Stimulated activated CD4-positive, alpha-beta T cell treated with anti-CD3 and anti-CD28 coated beads, TNF-alpha, amount 100 ng/mL, for 4 hours (primary cell): Measurements from ENCODE around the gene PTGFRN.

Source experiments
- DNase-seq, 3 experiments: peaks; one replicate each; pipeline ENCODE4 v3.0.0-alpha.2; 2020; ENCODE audit warnings: low read depth in 3 of 3

Gene PTGFRN

DNA sequence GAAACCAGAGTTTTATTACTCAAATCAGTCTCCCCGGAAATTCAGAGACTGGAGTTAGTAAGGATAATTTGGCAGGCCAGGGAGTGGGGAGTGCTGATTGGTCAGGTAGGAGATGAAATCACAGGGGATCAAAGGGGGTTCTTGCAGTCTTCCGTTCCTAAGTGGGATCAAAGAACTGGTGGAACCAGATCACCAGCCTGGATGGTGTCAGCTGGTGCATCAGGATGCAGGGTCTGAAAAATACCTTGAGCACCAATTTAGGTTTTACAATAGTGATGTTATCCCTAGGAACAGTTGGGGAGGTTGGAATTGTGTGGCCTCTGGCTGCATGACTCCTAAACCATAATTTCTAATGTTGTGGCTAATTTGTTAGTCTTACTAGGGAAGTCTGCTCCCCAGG, 90.4 kb downstream of the PTGFRN start:
- no peak for DNase-seq

DNA sequence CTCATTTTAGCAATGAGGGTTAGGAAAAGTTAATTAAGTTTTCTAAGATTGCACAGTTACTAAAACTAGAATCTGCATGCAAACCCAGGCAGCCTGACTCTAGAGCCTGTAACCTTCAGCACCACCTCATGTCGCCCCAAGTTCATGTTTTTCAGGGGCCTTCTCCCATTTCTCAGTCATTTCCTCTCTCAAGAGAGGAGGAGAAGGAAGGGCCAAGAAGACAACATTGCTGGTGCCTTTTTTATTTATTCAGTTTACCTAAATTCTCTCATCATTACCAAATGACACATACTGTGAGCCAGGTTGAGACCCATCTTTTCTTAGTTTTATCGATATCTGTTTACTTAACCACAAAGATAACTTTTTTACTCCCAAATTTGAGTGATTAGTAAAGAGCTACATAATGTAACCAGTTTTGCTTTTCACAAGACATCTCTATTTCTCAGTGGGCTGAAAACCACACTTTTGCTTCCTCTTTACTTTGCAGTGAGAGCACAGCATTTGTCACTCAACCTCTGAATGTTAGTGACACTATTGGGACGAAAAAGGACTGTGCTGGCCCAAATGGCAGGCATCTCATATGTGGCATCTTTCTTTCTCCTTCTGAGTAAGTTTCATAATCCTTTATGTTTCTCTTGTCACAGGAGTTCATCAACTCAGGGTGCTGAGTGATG, 91.7 kb downstream of the PTGFRN start, which contains the start of gene CD101:
Gene CD101 (plus strand): TSS at position 507 of the 674 bp plus-strand sequence. CDS start 58 bp downstream, at position 565.
- DNase-seq = no peak

DNA sequence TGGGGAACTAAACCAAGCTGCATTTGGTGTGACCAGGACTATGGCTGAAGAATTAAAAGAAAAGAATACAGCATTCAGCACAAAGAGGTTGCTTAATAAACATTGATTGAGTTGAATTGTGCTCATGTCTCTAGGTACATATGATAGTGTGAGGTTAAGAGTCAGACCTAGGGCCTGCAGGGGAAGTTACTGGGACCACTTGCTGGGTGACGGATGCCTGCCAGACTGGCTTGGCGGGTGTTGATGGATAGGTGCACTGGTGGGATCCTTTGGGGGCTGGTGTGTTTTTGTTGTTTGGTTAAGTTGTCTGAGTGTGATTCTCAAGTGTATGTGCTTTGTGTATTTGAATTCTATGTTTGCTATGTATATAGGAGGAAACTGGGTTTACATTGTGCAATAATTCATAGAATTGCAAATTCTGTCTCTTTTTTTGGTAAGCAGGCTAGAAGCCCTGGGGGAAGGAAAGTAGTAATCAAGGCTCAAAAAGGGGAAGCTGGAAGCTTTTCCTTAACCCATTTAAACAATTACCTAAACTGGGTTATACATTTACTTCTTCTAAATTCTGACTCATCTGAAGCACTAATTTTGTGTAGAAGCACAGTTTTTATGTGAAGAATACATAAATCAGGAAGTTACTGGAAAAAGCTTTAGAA, 93.6 kb downstream of the PTGFRN start:
- no peak for DNase-seq

GRCh38 chr1:117007719-117008013, 98.0 kb downstream of the PTGFRN start:
- no peak for DNase-seq

DNA sequence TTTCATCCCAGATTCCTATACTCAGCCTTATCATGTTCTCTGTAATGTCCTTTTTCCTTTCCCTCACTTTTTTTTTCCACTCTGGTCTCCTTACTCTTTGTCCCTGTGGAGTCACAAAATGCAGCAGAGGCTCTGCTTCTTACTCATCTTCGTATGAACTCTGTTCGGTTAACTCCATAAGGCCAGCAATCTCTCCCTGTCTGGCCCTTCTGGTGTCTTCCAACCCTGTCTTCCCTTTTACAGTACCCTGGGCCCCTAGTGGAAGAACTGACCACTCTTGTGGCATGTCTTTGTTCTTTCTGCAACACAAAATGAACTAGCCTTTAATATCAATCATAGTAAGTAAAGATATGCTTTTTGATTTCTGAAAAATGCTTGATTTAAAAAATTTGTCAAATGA, 98.9 kb downstream of the PTGFRN start:
- no peak for DNase-seq

DNA sequence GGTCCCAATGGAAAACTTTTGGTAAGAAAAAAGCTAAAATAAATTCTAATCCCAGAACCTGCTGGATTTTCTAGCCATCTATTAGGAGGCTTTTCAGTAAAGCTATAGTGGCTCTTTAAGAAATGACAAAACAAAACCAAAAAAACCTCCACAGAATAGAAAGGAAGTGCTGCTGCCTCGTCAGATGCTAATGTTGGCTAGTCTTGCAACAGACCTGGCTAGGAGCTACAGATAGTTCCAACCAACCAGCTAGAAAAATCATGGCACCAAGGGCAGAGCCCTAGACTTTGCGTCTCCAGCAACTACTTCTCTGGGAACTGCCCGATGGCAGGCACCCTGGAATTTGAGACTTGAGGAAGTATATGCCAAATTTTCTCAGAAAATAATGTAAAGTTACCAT, 99.4 kb downstream of the PTGFRN start:
- DNase-seq = no peak

DNA sequence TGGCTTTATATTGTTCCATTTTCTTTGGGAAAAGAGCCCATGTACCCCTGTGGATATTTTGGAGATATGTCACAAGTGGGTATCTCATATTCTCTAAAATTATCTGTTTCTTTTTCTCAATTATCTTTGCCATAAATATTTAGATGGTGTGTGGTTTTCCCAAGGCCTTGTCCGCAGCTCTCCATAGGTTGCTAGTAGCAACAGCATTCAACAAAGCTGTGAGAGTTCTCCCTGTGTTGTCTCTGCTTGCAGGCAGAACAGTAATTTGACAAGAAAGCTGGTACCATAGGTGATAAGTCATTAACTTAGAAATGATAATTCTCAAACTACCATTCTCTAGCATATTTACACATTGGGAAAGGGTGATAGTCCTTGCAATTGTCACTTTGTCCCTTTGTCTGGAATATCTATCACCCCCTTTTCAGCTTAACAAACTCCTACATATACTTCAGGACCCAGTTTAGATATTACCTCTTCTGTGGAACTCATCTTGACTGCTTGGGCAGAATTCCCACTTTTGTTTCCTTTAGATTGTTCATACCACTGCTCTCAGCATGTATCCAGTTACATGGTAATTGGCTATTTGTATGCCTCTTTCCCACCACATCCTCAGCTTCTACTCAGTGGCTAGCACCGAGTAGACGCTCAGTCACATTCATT, 100.7 kb downstream of the PTGFRN start:
- no peak for DNase-seq

GRCh38 chr1:117011334-117011733, 101.6 kb downstream of the PTGFRN start:
- DNase-seq = no peak

- DNase-seq = no peak
Measured at GRCh38 chr1:117013309-117013858, 103.7 kb downstream of the PTGFRN start.

DNA sequence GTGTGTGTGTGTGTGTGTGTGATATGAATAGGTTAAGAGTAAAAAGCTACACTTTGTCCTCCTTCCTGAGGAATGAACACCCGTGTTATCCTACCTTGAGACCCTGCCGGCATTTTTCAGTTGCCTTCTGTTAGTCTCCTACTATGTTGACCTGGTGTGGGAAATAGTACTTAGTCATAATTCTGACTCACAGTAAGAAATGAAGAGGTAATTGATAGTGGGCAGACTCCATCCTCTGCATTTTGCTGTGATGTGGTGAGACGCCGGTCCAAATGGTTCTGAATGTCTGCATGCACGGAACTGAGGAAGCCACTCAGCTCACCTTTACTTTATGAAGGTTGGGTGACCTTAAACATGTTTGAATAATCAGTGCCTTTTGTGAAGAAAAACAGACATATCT, 104.5 kb downstream of the PTGFRN start:
- no peak for DNase-seq

GRCh38 chr1:117015724-117016123, 106.0 kb downstream of the PTGFRN start:
- no peak for DNase-seq

DNA sequence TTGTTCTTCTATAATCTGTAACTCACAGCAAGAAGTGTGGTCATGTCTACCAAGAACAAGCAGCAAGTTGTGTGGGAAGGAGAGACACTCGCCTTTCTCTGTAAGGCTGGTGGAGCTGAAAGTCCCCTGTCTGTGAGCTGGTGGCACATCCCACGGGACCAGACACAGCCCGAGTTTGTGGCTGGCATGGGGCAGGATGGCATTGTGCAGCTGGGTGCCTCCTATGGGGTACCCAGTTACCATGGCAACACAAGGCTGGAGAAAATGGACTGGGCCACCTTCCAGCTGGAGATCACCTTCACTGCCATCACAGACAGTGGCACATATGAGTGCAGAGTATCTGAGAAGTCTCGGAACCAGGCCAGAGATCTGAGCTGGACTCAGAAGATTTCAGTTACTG, 107.3 kb downstream of the PTGFRN start:
- no peak for DNase-seq

DNA sequence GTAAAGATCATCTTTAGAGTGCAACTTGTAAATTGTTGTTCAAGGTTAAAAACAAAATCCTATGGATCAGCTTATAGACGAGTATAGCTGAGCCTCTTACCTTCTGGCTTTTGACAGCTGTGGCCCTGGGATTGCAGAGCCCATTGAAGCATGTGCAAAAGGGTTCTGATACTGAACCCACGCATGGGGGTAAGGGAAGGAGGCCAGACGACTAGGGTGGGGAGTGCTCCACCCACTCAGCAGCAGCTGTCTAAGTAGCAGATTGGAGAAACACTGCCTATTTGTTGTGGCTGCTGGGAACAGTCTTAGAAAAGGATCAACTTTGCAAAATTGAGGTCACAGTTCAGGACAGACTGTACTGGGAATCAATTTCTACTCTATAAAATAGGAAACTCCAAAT, 107.9 kb downstream of the PTGFRN start:
- DNase-seq = no peak

DNA sequence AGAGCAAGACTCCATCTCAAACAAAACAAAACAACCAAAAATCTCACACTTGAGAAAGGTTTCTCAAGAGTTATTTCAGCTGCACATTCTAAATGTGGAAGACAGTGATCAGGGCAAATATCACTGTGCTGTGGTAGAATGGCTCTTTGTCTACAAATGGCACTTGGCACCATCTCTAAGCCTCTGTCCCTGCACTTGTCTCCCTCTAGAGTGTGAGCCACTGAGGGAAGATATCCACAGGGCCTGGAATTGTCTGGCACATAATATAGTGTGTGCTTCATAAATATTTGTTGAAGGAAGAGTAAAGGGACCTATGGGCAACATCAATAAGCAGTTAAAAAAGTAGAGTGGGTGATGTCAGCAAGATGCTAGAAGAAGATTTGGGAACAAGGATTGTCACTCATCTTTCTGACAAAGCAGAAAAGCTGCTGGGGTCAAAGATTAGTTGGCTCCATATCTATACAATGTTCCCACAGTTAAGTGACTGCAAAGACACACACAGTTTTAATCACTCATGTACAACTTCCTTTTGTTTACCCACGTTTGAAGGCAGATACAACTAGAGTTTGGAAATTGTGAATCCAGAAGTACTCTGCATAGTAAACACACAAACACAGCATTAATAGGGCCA, 110.9 kb downstream of the PTGFRN start:
- DNase-seq = no peak

DNA sequence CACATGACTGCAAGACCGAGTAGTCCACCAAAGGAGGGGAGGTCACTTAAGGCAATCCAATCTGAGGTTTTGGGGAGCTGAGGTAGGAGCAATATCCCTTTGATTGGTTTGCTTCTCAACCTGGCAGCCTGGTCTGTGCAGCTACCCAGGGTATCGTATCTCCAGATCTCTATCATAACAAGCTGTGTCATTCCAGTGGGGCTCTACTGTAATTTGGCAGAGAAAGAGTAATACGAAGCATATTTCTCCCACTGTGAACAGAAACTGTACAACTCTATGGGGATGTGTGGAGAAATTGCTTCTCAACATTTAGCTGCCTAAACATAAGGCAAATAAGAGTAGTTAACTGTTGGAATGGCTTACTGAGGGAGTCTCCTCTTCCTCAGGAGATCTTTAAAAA, 112.4 kb downstream of the PTGFRN start:
- no peak for DNase-seq

- no peak for DNase-seq
Measured at GRCh38 chr1:117025568-117025967, 115.9 kb downstream of the PTGFRN start.

DNA sequence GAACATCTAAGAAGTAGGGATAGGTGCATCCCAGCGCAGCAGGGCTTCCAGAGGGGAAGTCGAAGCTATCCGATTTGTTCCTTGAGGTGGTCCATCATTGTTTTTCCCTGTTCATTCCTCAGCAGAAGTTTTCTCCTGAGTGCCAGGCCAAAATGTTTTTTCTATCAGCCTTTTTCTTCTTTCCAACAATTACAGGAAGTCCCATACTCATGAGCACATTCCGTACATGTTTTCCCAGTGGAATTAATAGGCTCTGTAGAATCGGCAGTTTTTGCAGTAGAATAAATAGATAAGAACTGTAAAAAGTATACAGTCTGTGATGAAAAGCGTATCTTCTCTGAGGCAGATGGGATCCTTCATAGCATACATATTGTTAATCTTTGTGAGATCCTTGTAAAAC, 116.6 kb downstream of the PTGFRN start:
- DNase-seq = no peak

GRCh38 chr1:117029685-117030084, 120.0 kb downstream of the PTGFRN start:
- DNase-seq = no peak

GRCh38 chr1:117030271-117030877, 120.7 kb downstream of the PTGFRN start:
- DNase-seq = no peak

GRCh38 chr1:117032266-117032665, 122.5 kb downstream of the PTGFRN start:
- no peak for DNase-seq

DNA sequence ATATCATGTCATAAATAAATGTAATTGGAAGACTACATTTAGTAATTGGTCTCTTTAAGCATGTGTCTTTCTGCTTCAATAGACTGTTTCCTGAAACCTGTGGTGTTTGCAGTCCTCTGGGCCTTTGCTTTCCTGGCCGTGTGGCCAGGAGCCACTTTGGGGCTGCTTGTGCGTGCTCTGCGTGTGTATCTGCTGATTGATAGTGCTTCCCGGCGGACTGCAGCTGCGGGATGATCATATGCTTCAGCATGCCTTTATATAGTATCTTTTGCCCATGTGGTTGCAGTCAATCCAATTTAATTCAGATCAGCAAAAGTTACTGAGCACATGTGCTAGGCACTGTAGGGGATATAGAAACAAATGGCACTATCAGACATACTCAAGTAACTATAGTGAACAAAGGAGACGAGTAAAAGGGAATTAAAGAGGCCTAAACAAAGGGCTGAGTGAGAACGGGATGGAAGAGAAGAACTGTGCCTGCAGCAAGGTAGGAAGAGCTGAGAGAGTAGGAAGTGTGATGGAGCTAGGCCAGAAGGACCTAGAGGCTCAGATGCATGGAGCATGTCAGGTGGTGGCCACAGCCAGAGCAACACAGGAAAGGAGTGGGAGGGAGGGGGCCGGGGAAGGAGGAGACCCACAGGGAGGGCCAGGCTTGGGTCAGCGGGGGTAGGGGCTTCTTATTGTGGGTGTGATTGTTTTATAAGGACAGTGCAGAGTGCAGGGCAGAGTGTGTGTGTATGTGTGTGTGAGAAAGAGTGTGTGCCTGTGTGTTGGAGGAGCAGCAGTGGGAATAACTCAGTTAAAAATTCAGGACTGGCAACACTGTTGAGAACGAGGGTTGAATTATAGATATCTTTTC, 123.2 kb downstream of the PTGFRN start:
- no peak for DNase-seq
